Measurements from ENCODE around the gene CAP2. TPM values are rescaled to one million over a fixed set of nuclear protein-coding genes. Genes with fewer than 3 reads are reported as not detected.

Gene CAP2
- total and polyA plus RNA-seq, 2 experiments from 2014 or later, result 6.7 to 9.1 TPM

DNA sequence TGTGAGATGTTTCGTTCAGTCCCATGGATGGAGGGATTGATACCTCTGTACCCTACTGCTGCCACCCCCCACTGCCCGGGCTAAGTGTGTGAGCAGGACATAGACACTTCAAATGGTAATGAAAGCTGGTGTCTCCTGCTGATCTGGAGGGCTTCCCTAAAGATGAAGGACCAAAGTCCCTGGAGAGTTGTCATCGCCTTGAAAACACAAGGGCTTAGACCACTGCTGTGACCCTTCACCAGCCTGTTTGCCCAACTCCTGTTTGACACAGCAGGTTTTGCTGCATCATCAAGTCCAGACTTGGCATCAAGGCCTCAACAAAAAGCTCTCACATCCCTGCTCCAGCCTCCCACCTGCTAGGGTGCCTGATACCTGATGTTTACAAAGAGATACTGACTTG is 148.8 kb downstream of the CAP2 start:
- Mint-ChIP-seq H3K4me1 (peaks cover 5% of the 10 kb centered on the region; the same call in 1 of the 3 replicates), H3K27me3 (ENCODE audit: insufficient read depth, low read depth, poor library complexity) (peaks cover 2% of the 10 kb centered on the region), H3K27ac (no peak overlapping the region), H3K9me3 (peaks cover 2% of the 10 kb centered on the region; the same call in 1 of the 3 replicates), H3K4me3 (no peak overlapping the region), H3K36me3 (ENCODE audit: low read depth) (peaks cover 39% of the 10 kb centered on the region)
- no peaks in the 10 kb centered on the region for H3K27me3 ChIP-seq (ENCODE audit: insufficient read depth)
- H3K4me3 ChIP-seq, result no peak overlapping the region
- no peak overlapping the region for H3K27ac ChIP-seq (ENCODE audit: low read depth)
- no peak overlapping the region for H2AFZ ChIP-seq
- no peaks in the 10 kb centered on the region for H3F3A ChIP-seq (replicated peaks; ENCODE audit: low read depth)
- no peaks in the 10 kb centered on the region for H4K20me1 ChIP-seq (replicated peaks; ENCODE audit: insufficient read depth)
- no peaks in the 10 kb centered on the region for H3K79me2 ChIP-seq (replicated peaks; ENCODE audit: insufficient read depth)
- no peaks in the 10 kb centered on the region; the same call in 1 of the 2 replicates for H3K36me3 ChIP-seq (ENCODE audit: insufficient read depth)
- 0 out of 2 replicates have a peak, but pooled peaks cover 2% of the 10 kb centered on the region for H3K9me2 ChIP-seq (ENCODE audit: insufficient read depth)
- H3K4me1 ChIP-seq (ENCODE audit: insufficient read depth), result no peaks in the 10 kb centered on the region
- DNase-seq (ENCODE audit: low spot score), result no peak
- TF ChIP-seq POLR2AphosphoS5 (IDR thresholded peaks at IDR 0.05; ENCODE audit: low read depth) (no peak), NANOG (IDR thresholded peaks at IDR 0.05; ENCODE audit: borderline replicate concordance) (no peak), CREB1 (CRISPR knock-in tag; IDR thresholded peaks at IDR 0.05; ENCODE audit: low read depth) (no peak), STAT1 (IDR thresholded peaks at IDR 0.05; ENCODE audit: unreplicated experiment) (no peak), EZH2phosphoT487 (IDR thresholded peaks at IDR 0.05; ENCODE audit: unreplicated experiment) (no peak), JUNB (IDR thresholded peaks at IDR 0.05; ENCODE audit: unreplicated experiment) (no peak), ZNF331 (CRISPR knock-in tag; IDR thresholded peaks at IDR 0.05; ENCODE audit: low read depth) (no peak), EZH2 (IDR thresholded peaks at IDR 0.05; ENCODE audit: low read depth, unreplicated experiment) (no peak), ZNF114 (CRISPR knock-in tag; IDR thresholded peaks at IDR 0.05) (no peak)
- TF ChIP-seq, protein P1, sequence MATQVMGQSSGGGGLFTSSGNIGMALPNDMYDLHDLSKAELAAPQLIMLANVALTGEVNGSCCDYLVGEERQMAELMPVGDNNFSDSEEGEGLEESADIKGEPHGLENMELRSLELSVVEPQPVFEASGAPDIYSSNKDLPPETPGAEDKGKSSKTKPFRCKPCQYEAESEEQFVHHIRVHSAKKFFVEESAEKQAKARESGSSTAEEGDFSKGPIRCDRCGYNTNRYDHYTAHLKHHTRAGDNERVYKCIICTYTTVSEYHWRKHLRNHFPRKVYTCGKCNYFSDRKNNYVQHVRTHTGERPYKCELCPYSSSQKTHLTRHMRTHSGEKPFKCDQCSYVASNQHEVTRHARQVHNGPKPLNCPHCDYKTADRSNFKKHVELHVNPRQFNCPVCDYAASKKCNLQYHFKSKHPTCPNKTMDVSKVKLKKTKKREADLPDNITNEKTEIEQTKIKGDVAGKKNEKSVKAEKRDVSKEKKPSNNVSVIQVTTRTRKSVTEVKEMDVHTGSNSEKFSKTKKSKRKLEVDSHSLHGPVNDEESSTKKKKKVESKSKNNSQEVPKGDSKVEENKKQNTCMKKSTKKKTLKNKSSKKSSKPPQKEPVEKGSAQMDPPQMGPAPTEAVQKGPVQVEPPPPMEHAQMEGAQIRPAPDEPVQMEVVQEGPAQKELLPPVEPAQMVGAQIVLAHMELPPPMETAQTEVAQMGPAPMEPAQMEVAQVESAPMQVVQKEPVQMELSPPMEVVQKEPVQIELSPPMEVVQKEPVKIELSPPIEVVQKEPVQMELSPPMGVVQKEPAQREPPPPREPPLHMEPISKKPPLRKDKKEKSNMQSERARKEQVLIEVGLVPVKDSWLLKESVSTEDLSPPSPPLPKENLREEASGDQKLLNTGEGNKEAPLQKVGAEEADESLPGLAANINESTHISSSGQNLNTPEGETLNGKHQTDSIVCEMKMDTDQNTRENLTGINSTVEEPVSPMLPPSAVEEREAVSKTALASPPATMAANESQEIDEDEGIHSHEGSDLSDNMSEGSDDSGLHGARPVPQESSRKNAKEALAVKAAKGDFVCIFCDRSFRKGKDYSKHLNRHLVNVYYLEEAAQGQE (IDR thresholded peaks at IDR 0.05; ENCODE audit: unreplicated experiment), result no peak
- TF ChIP-seq, protein P2, sequence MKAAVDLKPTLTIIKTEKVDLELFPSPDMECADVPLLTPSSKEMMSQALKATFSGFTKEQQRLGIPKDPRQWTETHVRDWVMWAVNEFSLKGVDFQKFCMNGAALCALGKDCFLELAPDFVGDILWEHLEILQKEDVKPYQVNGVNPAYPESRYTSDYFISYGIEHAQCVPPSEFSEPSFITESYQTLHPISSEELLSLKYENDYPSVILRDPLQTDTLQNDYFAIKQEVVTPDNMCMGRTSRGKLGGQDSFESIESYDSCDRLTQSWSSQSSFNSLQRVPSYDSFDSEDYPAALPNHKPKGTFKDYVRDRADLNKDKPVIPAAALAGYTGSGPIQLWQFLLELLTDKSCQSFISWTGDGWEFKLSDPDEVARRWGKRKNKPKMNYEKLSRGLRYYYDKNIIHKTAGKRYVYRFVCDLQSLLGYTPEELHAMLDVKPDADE (IDR thresholded peaks at IDR 0.05), result no peak
- TF ChIP-seq, protein P3, sequence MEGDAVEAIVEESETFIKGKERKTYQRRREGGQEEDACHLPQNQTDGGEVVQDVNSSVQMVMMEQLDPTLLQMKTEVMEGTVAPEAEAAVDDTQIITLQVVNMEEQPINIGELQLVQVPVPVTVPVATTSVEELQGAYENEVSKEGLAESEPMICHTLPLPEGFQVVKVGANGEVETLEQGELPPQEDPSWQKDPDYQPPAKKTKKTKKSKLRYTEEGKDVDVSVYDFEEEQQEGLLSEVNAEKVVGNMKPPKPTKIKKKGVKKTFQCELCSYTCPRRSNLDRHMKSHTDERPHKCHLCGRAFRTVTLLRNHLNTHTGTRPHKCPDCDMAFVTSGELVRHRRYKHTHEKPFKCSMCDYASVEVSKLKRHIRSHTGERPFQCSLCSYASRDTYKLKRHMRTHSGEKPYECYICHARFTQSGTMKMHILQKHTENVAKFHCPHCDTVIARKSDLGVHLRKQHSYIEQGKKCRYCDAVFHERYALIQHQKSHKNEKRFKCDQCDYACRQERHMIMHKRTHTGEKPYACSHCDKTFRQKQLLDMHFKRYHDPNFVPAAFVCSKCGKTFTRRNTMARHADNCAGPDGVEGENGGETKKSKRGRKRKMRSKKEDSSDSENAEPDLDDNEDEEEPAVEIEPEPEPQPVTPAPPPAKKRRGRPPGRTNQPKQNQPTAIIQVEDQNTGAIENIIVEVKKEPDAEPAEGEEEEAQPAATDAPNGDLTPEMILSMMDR (conservative IDR thresholded peaks at IDR 0.05; ENCODE audit: low read depth in 2 of 2), result no peak
- TF ChIP-seq, protein P4, sequence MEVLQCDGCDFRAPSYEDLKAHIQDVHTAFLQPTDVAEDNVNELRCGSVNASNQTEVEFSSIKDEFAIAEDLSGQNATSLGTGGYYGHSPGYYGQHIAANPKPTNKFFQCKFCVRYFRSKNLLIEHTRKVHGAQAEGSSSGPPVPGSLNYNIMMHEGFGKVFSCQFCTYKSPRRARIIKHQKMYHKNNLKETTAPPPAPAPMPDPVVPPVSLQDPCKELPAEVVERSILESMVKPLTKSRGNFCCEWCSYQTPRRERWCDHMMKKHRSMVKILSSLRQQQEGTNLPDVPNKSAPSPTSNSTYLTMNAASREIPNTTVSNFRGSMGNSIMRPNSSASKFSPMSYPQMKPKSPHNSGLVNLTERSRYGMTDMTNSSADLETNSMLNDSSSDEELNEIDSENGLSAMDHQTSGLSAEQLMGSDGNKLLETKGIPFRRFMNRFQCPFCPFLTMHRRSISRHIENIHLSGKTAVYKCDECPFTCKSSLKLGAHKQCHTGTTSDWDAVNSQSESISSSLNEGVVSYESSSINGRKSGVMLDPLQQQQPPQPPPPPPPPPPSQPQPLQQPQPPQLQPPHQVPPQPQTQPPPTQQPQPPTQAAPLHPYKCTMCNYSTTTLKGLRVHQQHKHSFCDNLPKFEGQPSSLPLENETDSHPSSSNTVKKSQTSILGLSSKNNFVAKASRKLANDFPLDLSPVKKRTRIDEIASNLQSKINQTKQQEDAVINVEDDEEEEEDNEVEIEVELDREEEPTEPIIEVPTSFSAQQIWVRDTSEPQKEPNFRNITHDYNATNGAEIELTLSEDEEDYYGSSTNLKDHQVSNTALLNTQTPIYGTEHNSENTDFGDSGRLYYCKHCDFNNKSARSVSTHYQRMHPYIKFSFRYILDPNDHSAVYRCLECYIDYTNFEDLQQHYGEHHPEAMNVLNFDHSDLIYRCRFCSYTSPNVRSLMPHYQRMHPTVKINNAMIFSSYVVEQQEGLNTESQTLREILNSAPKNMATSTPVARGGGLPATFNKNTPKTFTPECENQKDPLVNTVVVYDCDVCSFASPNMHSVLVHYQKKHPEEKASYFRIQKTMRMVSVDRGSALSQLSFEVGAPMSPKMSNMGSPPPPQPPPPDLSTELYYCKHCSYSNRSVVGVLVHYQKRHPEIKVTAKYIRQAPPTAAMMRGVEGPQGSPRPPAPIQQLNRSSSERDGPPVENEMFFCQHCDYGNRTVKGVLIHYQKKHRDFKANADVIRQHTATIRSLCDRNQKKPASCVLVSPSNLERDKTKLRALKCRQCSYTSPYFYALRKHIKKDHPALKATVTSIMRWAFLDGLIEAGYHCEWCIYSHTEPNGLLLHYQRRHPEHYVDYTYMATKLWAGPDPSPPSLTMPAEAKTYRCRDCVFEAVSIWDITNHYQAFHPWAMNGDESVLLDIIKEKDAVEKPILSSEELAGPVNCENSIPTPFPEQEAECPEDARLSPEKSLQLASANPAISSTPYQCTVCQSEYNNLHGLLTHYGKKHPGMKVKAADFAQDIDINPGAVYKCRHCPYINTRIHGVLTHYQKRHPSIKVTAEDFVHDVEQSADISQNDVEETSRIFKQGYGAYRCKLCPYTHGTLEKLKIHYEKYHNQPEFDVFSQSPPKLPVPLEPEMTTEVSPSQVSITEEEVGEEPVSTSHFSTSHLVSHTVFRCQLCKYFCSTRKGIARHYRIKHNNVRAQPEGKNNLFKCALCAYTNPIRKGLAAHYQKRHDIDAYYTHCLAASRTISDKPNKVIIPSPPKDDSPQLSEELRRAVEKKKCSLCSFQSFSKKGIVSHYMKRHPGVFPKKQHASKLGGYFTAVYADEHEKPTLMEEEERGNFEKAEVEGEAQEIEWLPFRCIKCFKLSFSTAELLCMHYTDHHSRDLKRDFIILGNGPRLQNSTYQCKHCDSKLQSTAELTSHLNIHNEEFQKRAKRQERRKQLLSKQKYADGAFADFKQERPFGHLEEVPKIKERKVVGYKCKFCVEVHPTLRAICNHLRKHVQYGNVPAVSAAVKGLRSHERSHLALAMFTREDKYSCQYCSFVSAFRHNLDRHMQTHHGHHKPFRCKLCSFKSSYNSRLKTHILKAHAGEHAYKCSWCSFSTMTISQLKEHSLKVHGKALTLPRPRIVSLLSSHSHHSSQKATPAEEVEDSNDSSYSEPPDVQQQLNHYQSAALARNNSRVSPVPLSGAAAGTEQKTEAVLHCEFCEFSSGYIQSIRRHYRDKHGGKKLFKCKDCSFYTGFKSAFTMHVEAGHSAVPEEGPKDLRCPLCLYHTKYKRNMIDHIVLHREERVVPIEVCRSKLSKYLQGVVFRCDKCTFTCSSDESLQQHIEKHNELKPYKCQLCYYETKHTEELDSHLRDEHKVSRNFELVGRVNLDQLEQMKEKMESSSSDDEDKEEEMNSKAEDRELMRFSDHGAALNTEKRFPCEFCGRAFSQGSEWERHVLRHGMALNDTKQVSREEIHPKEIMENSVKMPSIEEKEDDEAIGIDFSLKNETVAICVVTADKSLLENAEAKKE (CRISPR knock-in tag; IDR thresholded peaks at IDR 0.05), result no peak
- no peak for ATAC-seq
- no peak overlapping the region for H3K4me2 ChIP-seq

All from GM23338 (cell line).